GM18951 (cell line): ENCODE data around the gene IL10RA.

Source experiments
- POLR2A ChIP-seq: IDR thresholded peaks from 4 replicates; pipeline ENCODE4 v1.6.1; 2011; ENCODE audit warnings: mild to moderate bottlenecking; ENCODE audit not compliant: insufficient read length, insufficient read depth; ENCODE audit errors: extremely low read depth
- in situ Hi-C: fragments of 300-500 bp; cut with MboI; formaldehyde crosslinking; loops from one replicate; pipeline ENCODE4 v1.12.0; 2022; ENCODE audit warnings: low sequenced_read_pairs, mixed read lengths, inconsistent platforms; ENCODE audit not compliant: unreplicated experiment

IL10RA gene

GRCh38 chr11:117989351-117990102 lies 3.3 kb downstream of the IL10RA start:
- in situ Hi-C loops = no loop called here

GRCh38 chr11:117992136-117992535 lies 5.9 kb downstream of the IL10RA start:
- TF ChIP-seq POLR2A = no peak
- in situ Hi-C loops = no loop called here

More at GRCh38 chr11:117989351-117990102, 3.3 kb downstream of the IL10RA start:
- TF ChIP-seq POLR2A = no peak

DNA sequence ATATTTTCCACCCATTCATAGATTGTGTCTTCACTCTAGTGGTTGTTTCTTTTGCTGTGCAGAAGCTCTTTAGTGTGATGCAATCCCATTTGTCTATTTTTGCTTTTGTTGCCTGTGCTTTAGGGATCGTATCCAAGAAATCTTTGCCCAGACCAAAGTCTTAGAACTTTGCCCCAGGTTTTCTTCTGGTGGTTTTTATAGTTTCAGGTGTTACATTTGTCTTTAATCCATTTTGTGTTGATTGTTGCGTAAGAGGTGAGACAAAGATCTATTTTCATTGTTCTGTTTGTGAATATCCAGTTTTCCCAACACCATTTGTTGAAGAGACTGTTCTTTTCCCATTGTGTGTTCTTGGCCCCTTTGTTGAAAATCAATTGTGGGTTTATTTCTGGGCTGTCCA lies 6.4 kb downstream of the IL10RA start:
- in situ Hi-C loops = no loop called here
- no peak for TF ChIP-seq POLR2A

- no peak for TF ChIP-seq POLR2A
- in situ Hi-C loops = no loop called here
These were observed 8.0 kb downstream of the IL10RA start for GRCh38 chr11:117993988-117994745.

- in situ Hi-C loops = no loop called here
- TF ChIP-seq POLR2A = no peak
These were observed 9.3 kb downstream of the IL10RA start for GRCh38 chr11:117995472-117995871.

DNA sequence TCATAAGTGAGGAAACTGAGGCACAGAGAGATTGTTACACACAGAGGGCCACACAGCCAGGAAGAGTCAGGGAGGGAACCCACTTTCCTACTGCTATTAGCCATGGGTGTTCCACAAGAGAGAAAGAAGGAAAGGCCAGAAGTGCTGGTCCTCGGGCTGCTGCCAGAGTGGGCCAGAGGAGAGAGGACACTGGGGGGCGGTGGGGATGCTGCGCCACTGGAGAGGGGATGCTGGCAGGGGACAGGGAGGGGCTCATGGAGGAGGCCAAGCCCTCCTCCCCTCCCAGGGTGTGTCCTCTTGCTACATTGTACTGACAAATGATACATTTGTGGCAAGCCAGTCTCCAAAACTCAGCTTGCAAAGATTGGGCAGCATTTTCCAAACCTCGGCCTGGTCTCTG lies 9.9 kb downstream of the IL10RA start:
- in situ Hi-C loops = no loop called here
- TF ChIP-seq POLR2A = no peak

GRCh38 chr11:117997406-117997805 lies 11.2 kb downstream of the IL10RA start:
- no peak for TF ChIP-seq POLR2A
- in situ Hi-C loops = no loop called here

DNA sequence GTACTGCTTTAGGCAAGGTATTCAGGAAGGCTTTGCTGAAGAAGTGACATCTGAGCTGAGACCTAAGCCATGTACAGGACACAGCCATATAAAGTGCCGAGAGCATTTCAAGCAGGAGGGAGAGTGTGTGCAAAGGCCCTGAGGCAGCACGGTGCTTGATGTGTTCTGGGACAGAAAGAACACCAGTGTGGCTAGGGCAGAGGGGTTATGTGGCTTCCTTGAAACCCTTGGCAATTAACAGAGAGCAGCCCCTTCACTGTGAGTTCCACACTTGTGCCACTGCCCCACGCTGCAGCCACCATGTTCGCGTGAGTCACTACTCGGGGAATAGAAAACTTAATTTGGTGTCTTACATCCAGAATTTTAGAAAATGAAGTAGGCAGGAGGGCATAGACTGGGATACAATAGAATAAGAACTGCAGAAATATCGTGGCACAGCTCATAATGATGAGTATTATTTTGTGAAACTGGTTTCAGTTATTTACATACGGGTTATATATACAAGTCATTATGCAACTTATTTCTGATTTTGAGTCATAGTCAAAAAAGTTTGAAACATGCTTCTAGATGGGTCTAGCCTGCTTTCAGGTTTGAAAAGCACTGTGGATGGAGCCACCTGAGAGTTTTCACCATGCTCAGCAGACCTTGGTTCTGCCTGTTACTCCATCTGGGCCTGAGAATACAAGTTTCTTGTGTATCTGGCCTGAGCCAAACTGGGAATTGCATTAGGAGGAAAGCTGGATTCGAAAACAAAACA lies 11.8 kb downstream of the IL10RA start:
- TF ChIP-seq POLR2A = no peak
- in situ Hi-C loops = no loop called here

DNA sequence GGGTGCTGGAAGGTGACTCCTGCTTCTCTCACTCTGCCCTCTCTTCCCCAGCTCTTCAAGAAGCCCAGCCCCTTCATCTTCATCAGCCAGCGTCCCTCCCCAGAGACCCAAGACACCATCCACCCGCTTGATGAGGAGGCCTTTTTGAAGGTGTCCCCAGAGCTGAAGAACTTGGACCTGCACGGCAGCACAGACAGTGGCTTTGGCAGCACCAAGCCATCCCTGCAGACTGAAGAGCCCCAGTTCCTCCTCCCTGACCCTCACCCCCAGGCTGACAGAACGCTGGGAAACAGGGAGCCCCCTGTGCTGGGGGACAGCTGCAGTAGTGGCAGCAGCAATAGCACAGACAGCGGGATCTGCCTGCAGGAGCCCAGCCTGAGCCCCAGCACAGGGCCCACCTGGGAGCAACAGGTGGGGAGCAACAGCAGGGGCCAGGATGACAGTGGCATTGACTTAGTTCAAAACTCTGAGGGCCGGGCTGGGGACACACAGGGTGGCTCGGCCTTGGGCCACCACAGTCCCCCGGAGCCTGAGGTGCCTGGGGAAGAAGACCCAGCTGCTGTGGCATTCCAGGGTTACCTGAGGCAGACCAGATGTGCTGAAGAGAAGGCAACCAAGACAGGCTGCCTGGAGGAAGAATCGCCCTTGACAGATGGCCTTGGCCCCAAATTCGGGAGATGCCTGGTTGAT lies 12.6 kb downstream of the IL10RA start:
- in situ Hi-C loops = no loop called here
- peak; percentile 5 for TF ChIP-seq POLR2A

DNA sequence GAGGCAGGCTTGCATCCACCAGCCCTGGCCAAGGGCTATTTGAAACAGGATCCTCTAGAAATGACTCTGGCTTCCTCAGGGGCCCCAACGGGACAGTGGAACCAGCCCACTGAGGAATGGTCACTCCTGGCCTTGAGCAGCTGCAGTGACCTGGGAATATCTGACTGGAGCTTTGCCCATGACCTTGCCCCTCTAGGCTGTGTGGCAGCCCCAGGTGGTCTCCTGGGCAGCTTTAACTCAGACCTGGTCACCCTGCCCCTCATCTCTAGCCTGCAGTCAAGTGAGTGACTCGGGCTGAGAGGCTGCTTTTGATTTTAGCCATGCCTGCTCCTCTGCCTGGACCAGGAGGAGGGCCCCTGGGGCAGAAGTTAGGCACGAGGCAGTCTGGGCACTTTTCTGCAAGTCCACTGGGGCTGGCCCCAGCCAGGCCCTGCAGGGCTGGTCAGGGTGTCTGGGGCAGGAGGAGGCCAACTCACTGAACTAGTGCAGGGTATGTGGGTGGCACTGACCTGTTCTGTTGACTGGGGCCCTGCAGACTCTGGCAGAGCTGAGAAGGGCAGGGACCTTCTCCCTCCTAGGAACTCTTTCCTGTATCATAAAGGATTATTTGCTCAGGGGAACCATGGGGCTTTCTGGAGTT lies 13.3 kb downstream of the IL10RA start:
- in situ Hi-C loops = no loop called here
- no peak for TF ChIP-seq POLR2A

GRCh38 chr11:118000067-118000849 lies 14.1 kb downstream of the IL10RA start:
- TF ChIP-seq POLR2A = peak; percentile 22
- in situ Hi-C loops = no loop called here

DNA sequence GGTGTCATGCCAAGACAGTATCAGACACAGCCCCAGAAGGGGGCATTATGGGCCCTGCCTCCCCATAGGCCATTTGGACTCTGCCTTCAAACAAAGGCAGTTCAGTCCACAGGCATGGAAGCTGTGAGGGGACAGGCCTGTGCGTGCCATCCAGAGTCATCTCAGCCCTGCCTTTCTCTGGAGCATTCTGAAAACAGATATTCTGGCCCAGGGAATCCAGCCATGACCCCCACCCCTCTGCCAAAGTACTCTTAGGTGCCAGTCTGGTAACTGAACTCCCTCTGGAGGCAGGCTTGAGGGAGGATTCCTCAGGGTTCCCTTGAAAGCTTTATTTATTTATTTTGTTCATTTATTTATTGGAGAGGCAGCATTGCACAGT lies 14.6 kb downstream of the IL10RA start:
- in situ Hi-C loops = no loop called here
- TF ChIP-seq POLR2A = no peak
